Measurements from ENCODE around the gene SSTR3.

The SSTR3 gene

GRCh38 chr22:37211866-37212173 is 457 bp downstream of the SSTR3 start:
- Histone ChIP-seq H3K27me3 (ENCODE audit: insufficient read depth, poor library complexity, severe bottlenecking) (no peaks in the 10 kb centered on the region), H3K4me3 (replicated peaks; ENCODE audit: insufficient read depth, low read length) (no peak overlapping the region), H3K27ac (replicated peaks) (no peak overlapping the region)
- DNase-seq (ENCODE audit: low read depth in 1 of 2, low spot score in 1 of 2) = no peak
- TF ChIP-seq CTCF (IDR thresholded peaks at IDR 0.05; ENCODE audit: insufficient read depth, low read length) (no peak), SPI1 (IDR thresholded peaks at IDR 0.05; ENCODE audit: borderline replicate concordance, low read depth) (no peak), POLR2AphosphoS5 (IDR thresholded peaks at IDR 0.05; ENCODE audit: low read depth) (no peak), REST (IDR thresholded peaks at IDR 0.05; ENCODE audit: insufficient replicate concordance, low read depth) (no peak), GABPA (IDR thresholded peaks at IDR 0.05; ENCODE audit: low read depth) (no peak)

GRCh38 chr22:37211075-37211865 is 1.0 kb downstream of the SSTR3 start:
- DNase-seq (ENCODE audit: low read depth in 1 of 2, low spot score in 1 of 2) = no peak
- Histone ChIP-seq H3K27me3 (ENCODE audit: insufficient read depth, poor library complexity, severe bottlenecking) (no peaks in the 10 kb centered on the region), H3K4me3 (replicated peaks; ENCODE audit: insufficient read depth, low read length) (no peak overlapping the region), H3K27ac (replicated peaks) (no peak overlapping the region)
- TF ChIP-seq GABPA (IDR thresholded peaks at IDR 0.05; ENCODE audit: low read depth) = no peak
- no peak for TF ChIP-seq SPI1 (IDR thresholded peaks at IDR 0.05; ENCODE audit: borderline replicate concordance, low read depth)
- TF ChIP-seq POLR2AphosphoS5 (IDR thresholded peaks at IDR 0.05; ENCODE audit: low read depth) = no peak
- TF ChIP-seq REST (IDR thresholded peaks at IDR 0.05; ENCODE audit: insufficient replicate concordance, low read depth) = no peak
- TF ChIP-seq CTCF (IDR thresholded peaks at IDR 0.05; ENCODE audit: insufficient read depth, low read length) = no peak

- H3K27me3 ChIP-seq (ENCODE audit: insufficient read depth, poor library complexity, severe bottlenecking) = no peaks in the 10 kb centered on the region
- no peak overlapping the region for H3K4me3 ChIP-seq (replicated peaks; ENCODE audit: insufficient read depth, low read length)
- TF ChIP-seq CTCF (IDR thresholded peaks at IDR 0.05; ENCODE audit: insufficient read depth, low read length) (no peak), GABPA (IDR thresholded peaks at IDR 0.05; ENCODE audit: low read depth) (no peak), SPI1 (IDR thresholded peaks at IDR 0.05; ENCODE audit: borderline replicate concordance, low read depth) (no peak), REST (IDR thresholded peaks at IDR 0.05; ENCODE audit: insufficient replicate concordance, low read depth) (no peak), POLR2AphosphoS5 (IDR thresholded peaks at IDR 0.05; ENCODE audit: low read depth) (no peak)
- no peak for DNase-seq (ENCODE audit: low read depth in 1 of 2, low spot score in 1 of 2)
- H3K27ac ChIP-seq (replicated peaks) = no peak overlapping the region
Observed at GRCh38 chr22:37210041-37210803, 2.1 kb downstream of the SSTR3 start.

Data from HL-60 (cell line).